ENCODE data around the gene NEB.
"Not testable (repeated sequence)": the region's sequence is repeated elsewhere in the genome, so short reads cannot be mapped to it uniquely, and the experiment has no call there.

NEB gene

DNA sequence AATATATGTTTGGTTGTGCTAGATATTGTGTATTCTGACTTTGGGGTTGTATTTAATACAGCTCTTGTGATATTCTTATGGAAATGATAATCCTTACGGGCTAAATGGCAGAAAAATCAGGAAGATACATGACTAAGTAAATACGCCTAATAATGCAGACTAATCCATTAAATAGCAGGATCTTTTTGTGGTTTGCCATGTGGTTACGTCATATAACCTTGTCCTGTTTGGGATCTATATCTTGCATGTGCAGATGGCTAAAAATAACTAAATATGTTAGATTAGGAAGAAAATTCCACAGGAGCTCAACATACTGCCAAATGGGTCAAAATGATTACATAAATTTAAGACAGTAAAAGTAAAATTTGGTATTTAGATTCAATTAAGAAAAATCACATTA is 83.0 kb downstream of the NEB start:
- DNase-seq (ENCODE audit: low read depth): no peak

GRCh38 chr2:151650456-151650855 is 83.8 kb downstream of the NEB start:
- no peak for DNase-seq (ENCODE audit: low read depth)

- no peak for DNase-seq (ENCODE audit: low read depth)
These were observed 84.3 kb downstream of the NEB start for GRCh38 chr2:151649966-151650365.

GRCh38 chr2:151649400-151649799 is 84.9 kb downstream of the NEB start:
- DNase-seq (ENCODE audit: low read depth): no peak

GRCh38 chr2:151646512-151646911 is 87.8 kb downstream of the NEB start:
- DNase-seq (ENCODE audit: low read depth): not testable (repeated sequence)

- DNase-seq (ENCODE audit: low read depth): no peak
These were observed 89.7 kb downstream of the NEB start for GRCh38 chr2:151644580-151644979.

DNA sequence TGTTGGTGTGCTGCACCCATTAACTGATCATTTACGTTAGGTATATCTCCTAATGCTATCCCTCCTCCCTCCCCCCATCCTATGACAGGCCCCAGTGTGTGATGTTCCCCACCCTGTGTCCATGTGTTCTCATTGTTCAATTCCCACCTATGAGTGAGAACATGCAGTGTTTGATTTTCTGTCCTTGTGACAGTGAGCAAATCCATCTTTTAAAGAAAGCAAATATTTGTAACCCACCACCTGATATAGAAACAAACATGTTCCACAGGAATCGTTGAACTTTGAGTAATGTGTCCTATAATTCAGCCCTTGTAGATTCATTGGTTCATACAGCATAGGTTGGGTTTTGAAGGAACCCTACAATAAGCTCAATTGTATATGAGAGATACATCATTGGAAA is 92.4 kb downstream of the NEB start:
- DNase-seq (ENCODE audit: low read depth): not testable (repeated sequence)

- no peak for DNase-seq (ENCODE audit: low read depth)
These were observed 94.2 kb downstream of the NEB start for GRCh38 chr2:151640087-151640486.

DNA sequence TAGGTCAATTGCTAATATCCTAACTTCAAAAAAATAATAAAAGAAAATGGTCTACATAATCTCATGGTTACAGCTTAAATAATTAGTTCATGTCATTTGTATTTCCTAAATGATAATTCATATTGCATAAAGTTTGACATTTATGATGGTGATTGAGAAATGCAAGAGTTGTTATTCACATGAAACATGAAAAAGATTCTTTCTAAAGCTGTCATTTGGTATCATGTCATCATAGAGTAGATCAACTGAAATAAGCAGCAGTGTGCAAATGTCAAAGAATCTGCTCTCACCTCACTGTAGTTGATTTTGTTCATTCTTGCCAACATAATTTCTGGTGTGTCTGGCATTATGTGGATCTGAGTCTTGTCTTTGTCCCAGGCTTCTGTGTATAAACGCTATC is 95.3 kb downstream of the NEB start:
- no peak for DNase-seq (ENCODE audit: low read depth)

DNA sequence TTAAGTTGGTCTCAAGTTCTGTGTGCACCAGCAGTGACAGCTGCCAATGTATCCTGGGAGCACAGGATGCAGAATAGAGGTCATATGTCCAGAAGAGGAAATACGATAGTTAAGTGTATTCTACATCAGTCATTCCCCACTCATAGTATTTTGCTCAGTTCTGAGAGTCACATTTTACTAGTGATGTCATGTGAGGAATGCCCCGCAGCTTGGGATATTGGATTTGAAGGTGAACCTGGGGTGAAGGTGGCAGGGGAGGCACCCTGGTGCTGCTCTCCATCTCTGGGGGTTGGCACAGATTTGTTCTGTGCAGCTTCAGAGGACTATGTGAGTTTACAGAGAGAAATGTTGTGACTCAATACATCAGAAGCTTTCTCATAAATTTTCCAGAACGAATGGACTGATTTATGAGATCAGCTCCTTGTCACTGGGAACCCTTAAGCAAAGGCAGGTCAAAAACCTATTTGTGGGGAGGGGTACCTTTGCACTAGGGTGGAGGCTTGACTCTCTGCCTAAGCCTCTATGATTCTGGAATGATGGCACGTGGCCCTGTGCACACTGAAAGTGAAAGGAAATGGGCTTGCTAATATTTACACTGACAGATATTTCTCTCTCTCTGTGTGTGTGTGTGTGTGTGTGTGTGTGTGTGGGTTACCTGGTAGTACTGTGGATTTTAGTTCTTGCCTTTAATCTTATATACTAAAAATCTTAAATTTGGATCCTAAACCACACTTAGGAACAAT is 95.9 kb downstream of the NEB start:
- DNase-seq (ENCODE audit: low read depth): no peak

GRCh38 chr2:151637271-151637781 is 97.0 kb downstream of the NEB start:
- DNase-seq (ENCODE audit: low read depth): peak; percentile 31

DNA sequence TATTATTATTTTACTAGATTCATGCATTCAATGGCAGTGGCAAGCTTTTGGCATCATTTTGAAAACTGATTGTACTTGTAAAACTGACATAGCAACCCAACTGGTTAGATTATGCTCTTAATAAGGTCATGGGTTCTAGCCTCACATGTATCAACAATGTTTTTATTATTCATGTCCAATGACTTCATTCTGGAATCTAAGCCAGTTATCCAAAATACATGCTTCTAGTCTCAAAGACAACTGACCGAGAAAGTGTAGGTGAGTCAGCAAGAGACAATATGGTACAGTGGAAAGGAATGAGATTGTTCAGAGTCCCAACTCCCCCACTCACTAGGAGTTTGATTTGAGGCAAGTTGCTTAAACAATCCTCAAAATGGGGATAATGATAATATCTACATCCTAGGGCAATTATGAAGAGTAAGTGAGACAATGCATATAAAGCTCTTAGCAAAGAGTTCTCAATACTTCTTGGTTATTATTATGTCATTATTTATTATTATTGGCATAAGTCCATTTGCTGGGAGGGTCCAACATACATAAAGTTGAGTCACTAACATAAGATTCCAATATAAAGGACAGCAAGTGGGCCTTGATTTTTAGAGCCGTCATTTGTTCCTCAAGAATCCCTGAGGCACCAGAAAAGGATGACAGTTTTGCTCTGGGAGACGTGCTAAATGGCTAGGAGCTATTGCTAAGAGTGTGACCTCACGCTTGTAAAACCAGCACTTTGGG is 99.4 kb downstream of the NEB start:
- no peak for DNase-seq (ENCODE audit: low read depth)

DNA sequence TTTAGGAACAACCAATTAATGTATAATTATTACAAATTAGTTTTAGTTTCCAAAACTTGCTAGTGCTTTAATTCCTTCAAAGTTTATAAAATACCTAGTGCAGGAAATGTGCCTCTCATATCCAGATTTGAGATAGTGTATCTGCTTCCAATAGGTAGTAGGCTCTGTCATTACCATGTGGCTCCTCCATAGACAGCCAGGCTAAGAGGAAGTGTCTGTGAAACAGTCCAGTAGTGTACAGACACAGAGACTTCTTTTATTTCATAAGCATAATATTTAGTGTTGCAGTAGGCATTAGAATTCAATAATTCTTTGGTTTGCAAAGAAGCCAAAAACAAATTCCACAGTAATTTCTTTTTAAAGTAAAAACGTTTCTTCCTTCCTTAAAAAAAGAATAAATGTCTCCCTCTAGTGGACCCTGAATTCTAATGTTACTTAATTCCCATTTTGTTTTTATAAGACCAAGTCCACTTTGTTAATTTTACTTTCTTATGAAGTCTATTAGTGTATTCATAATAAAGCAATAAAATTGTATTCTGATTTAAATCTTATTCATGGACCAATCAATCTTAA is 101.2 kb downstream of the NEB start:
- no peak for DNase-seq (ENCODE audit: low read depth)

- DNase-seq (ENCODE audit: low read depth): no peak
These were observed 103.9 kb downstream of the NEB start for GRCh38 chr2:151630372-151630771.

DNA sequence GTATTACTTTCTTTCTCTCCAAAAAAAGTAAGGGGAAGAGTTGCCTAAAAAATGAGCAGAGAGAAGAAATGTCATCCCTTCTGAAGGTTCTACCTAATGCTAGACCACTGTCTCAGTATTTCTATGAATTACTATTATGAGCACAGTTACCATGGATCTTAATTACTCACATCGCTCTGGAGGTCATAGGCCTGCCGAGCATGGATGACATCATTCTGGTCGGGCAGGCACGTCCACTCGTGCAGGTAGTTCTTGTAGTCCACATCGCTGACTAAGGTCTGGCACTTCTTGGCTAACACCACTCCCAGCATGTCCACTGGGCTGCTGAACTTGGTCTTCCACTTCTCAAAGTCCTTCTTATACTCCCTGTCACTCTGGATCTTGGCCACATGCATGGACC is 106.9 kb downstream of the NEB start:
- DNase-seq (ENCODE audit: low read depth): no peak

DNA sequence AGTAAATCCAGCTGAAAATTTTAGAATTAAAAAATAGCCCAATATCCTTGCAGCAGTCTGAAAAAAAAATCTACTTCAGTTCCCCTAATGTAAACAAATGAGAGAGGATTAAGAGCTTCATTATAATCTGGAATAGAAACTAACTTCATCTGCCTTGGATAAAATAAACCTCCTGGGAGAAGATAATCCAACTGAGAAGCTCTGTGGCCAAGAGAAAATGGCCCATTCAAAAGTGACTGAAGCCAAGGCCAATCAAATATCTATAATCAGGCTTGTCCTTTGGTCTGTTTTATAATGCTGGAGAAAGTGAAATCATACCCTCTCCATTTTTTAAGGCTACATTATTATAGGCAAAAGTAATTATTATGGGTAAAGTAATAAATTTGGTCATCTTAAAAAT is 110.0 kb downstream of the NEB start:
- DNase-seq (ENCODE audit: low read depth): no peak

- DNase-seq (ENCODE audit: low read depth): no peak
These were observed 110.6 kb downstream of the NEB start for GRCh38 chr2:151623631-151624030.

GRCh38 chr2:151620761-151621160 is 113.5 kb downstream of the NEB start:
- no peak for DNase-seq (ENCODE audit: low read depth)

- no peak for DNase-seq (ENCODE audit: low read depth)
These were observed 114.8 kb downstream of the NEB start for GRCh38 chr2:151619337-151619989.

GRCh38 chr2:151616760-151617339 is 117.4 kb downstream of the NEB start:
- no peak for DNase-seq (ENCODE audit: low read depth)

GRCh38 chr2:151614606-151615306 is 119.5 kb downstream of the NEB start:
- DNase-seq (ENCODE audit: low read depth): no peak

DNA sequence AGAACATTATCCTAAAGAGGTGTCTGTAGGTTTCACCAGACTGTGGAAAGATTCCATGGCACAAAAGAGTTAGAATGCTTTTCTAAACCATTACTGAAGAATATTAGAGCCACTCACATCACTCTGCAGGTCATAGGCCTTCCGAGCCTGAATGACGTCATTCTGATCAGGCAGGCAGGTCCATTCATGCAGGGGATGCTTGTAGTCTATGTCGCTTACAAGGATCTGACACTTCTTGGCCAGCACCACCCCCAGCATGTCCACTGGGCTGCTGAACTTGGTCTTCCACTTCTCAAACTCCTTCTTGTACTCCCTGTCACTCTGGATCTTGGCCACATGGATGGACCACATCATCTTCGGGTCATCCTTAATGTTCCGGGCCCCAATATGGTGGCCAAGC is 120.1 kb downstream of the NEB start:
- DNase-seq (ENCODE audit: low read depth): no peak
